ENCODE data around the gene RPL41. TPM values are rescaled to one million over a fixed set of nuclear protein-coding genes. Genes with fewer than 3 reads are reported as not detected.
"Not testable (repeated sequence)": the region's sequence is repeated elsewhere in the genome, so short reads cannot be mapped to it uniquely, and the experiment has no call there.

RPL41 gene
- total RNA-seq, 1 experiment from 2014 or later: 4,637 TPM

DNA sequence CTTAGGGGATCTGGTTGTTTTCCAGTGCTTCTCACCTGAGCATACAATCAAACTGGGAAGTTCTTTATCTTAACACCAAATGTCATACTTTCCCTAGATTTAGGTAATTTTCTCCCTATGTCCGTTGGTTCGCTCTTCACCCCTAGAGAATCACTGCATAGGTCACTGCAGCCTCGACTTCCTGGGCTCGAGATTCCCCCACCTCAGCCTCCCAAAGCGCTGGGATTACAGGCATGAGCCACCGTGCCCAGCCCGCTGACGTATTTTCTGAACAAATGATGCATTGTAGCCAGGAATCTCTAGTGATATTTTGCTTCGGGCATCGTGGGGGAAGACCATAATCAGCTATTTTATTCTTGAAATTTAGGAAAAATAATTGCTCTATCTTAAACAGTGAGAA, 1.1 kb upstream of the RPL41 start:
- H3T11ph ChIP-seq (ENCODE audit: low read length): no peak overlapping the region
- no peak overlapping the region for H3K56ac ChIP-seq (ENCODE audit: insufficient read length, low read depth, low read length)
- H2AK5ac ChIP-seq (ENCODE audit: insufficient read length, low read length): no peak overlapping the region
- H3K27ac ChIP-seq (ENCODE audit: insufficient read length, low read depth, low read length): no peak overlapping the region
- TF ChIP-seq, protein P1, sequence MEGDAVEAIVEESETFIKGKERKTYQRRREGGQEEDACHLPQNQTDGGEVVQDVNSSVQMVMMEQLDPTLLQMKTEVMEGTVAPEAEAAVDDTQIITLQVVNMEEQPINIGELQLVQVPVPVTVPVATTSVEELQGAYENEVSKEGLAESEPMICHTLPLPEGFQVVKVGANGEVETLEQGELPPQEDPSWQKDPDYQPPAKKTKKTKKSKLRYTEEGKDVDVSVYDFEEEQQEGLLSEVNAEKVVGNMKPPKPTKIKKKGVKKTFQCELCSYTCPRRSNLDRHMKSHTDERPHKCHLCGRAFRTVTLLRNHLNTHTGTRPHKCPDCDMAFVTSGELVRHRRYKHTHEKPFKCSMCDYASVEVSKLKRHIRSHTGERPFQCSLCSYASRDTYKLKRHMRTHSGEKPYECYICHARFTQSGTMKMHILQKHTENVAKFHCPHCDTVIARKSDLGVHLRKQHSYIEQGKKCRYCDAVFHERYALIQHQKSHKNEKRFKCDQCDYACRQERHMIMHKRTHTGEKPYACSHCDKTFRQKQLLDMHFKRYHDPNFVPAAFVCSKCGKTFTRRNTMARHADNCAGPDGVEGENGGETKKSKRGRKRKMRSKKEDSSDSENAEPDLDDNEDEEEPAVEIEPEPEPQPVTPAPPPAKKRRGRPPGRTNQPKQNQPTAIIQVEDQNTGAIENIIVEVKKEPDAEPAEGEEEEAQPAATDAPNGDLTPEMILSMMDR (conservative IDR thresholded peaks at IDR 0.05): no peak
- no peak overlapping the region for H2BK12ac ChIP-seq (ENCODE audit: insufficient read length, low read depth, low read length)
- H3K9me3 ChIP-seq (ENCODE audit: control insufficient read depth, low read depth, low read length): no peaks in the 10 kb centered on the region
- no peak overlapping the region for H2BK15ac ChIP-seq (ENCODE audit: low read depth, low read length)
- H3K18ac ChIP-seq (ENCODE audit: insufficient read length, low read depth, low read length): no peak overlapping the region
- no peak overlapping the region for H2BK20ac ChIP-seq (ENCODE audit: low read depth, low read length, poor library complexity, severe bottlenecking)
- H4K91ac ChIP-seq (ENCODE audit: insufficient read length, low read depth, low read length): no peak overlapping the region
- no peak overlapping the region; the same call in 1 of the 2 replicates for H3K4ac ChIP-seq (ENCODE audit: low read depth, low read length)
- Mint-ChIP-seq H3K4me1 (peaks cover 25 to 27% of the 10 kb centered on the region in 2 experiments), H3K4me3 (peak overlapping the region; percentile 97 to 98), H3K27me3 (ENCODE audit: low read depth) (peaks cover 2% of the 10 kb centered on the region; the same call in 1 of the 2 replicates), H3K27ac (peak overlapping the region; percentile 99 to 100 (median 100); a peak in 6 of 7 replicates), H3K36me3 (ENCODE audit: insufficient read depth in 1 of 3, low read depth in 3 of 3) (peaks cover 50 to 63% (median 54%) of the 10 kb centered on the region in 3 experiments), H3K9me3 (peaks cover 3 to 7% of the 10 kb centered on the region in 2 experiments; a peak in 2 of 5 replicates)
- no peaks in the 10 kb centered on the region for H3K79me1 ChIP-seq (ENCODE audit: insufficient read depth, low read depth, low read length, poor library complexity, severe bottlenecking)
- H4K8ac ChIP-seq (replicated peaks; ENCODE audit: insufficient read length, low read depth, low read length): no peak overlapping the region
- peaks cover 8% of the 10 kb centered on the region for H3K23me2 ChIP-seq (ENCODE audit: insufficient read length, low read depth, low read length, poor library complexity, severe bottlenecking)
- peak; percentile 59 for DNase-seq
- H4K20me1 ChIP-seq (ENCODE audit: control insufficient read depth, insufficient read depth, insufficient read length): no peaks in the 10 kb centered on the region
- peaks cover 3% of the 10 kb centered on the region; the same call in 1 of the 2 replicates for H3K79me2 ChIP-seq (ENCODE audit: insufficient read depth, low read length)
- peak overlapping the region; percentile 78 for H3K4me2 ChIP-seq (ENCODE audit: insufficient read depth, insufficient read length, low read length)
- H4K5ac ChIP-seq (ENCODE audit: insufficient read length, low read depth, low read length): no peak overlapping the region
- H3K4me1 ChIP-seq (ENCODE audit: insufficient read depth, low read length): no peaks in the 10 kb centered on the region; the same call in 1 of the 2 replicates
- H3K23ac ChIP-seq (ENCODE audit: insufficient read length, low read depth, low read length): no peak overlapping the region
- no peak overlapping the region for H2BK120ac ChIP-seq (ENCODE audit: low read depth, low read length, poor library complexity, severe bottlenecking)
- H3K9ac ChIP-seq (ENCODE audit: extremely low read depth, insufficient read length, low read length): peak overlapping the region; percentile 68
- no peak overlapping the region for H3K14ac ChIP-seq (ENCODE audit: insufficient read depth, low read length)
- no peaks in the 10 kb centered on the region for H3K27me3 ChIP-seq (ENCODE audit: insufficient read depth, low read length)
- H2AFZ ChIP-seq (ENCODE audit: low read length): no peak overlapping the region
- WGBS (ENCODE audit: extremely low coverage, insufficient read length, low lambda C conversion rate): no CpG with 5 or more reads among the region's 10 CpGs
- no peak overlapping the region for H2BK5ac ChIP-seq (ENCODE audit: insufficient read length, low read length)

DNA sequence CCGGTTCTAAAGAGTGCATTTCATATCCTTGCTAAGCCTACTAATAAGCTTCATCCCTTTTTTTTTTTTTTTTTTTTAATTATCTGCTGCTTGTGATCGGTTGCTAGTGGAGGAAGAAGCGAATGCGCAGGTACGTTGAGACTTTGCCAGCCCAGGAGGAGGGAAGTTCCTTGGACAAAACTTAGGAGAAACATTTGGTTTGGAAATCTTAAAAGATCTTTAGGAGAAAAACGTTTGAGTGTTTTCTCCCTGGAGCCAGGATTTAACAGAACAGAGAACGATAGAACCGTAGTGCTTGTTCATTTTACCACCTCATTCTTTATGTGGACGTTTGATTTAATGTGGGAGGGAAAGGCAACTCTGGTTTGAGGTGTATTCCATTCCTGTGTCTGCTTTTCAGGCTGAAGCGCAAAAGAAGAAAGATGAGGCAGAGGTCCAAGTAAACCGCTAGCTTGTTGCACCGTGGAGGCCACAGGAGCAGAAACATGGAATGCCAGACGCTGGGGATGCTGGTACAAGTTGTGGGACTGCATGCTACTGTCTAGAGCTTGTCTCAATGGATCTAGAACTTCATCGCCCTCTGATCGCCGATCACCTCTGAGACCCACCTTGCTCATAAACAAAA, 761 bp downstream of the RPL41 start:
- WGBS (ENCODE audit: extremely low coverage, insufficient read length, low lambda C conversion rate): no CpG with 5 or more reads among the region's 16 CpGs
- H3K4me1 Mint-ChIP-seq: peaks cover 25 to 27% of the 10 kb centered on the region in 2 experiments
- H3K79me2 ChIP-seq (ENCODE audit: insufficient read depth, low read length); H2BK20ac ChIP-seq (ENCODE audit: low read depth, low read length, poor library complexity, severe bottlenecking); H2BK120ac ChIP-seq (ENCODE audit: low read depth, low read length, poor library complexity, severe bottlenecking); H3K9me3 ChIP-seq (ENCODE audit: control insufficient read depth, low read depth, low read length); H2BK15ac ChIP-seq (ENCODE audit: low read depth, low read length); H3K27me3 ChIP-seq (ENCODE audit: insufficient read depth, low read length); H2AFZ ChIP-seq (ENCODE audit: low read length); H3K4me1 ChIP-seq (ENCODE audit: insufficient read depth, low read length); H2AK5ac ChIP-seq (ENCODE audit: insufficient read length, low read length); H2BK12ac ChIP-seq (ENCODE audit: insufficient read length, low read depth, low read length); H3K79me1 ChIP-seq (ENCODE audit: insufficient read depth, low read depth, low read length, poor library complexity, severe bottlenecking); H3K27me3 Mint-ChIP-seq (ENCODE audit: low read depth); H3T11ph ChIP-seq (ENCODE audit: low read length); H3K23me2 ChIP-seq (ENCODE audit: insufficient read length, low read depth, low read length, poor library complexity, severe bottlenecking); DNase-seq; H4K20me1 ChIP-seq (ENCODE audit: control insufficient read depth, insufficient read depth, insufficient read length); H3K9me3 Mint-ChIP-seq; H4K91ac ChIP-seq (ENCODE audit: insufficient read length, low read depth, low read length): not testable (repeated sequence)
- peak overlapping the region; percentile 91 for H3K23ac ChIP-seq (ENCODE audit: insufficient read length, low read depth, low read length)
- peak overlapping the region; percentile 66; the same call in 1 of the 2 replicates for H3K14ac ChIP-seq (ENCODE audit: insufficient read depth, low read length)
- H3K4me2 ChIP-seq (ENCODE audit: insufficient read depth, insufficient read length, low read length): peak overlapping the region; percentile 78
- peak overlapping the region; percentile 100 for H3K9ac ChIP-seq (ENCODE audit: extremely low read depth, insufficient read length, low read length)
- H3K56ac ChIP-seq (ENCODE audit: insufficient read length, low read depth, low read length): peak overlapping the region; percentile 99
- H2BK5ac ChIP-seq (ENCODE audit: insufficient read length, low read length): peak overlapping the region; percentile 75
- H4K5ac ChIP-seq (ENCODE audit: insufficient read length, low read depth, low read length): peak overlapping the region; percentile 100
- peak overlapping the region; percentile 97 for H3K27ac ChIP-seq (ENCODE audit: insufficient read length, low read depth, low read length)
- H3K18ac ChIP-seq (ENCODE audit: insufficient read length, low read depth, low read length): peak overlapping the region; percentile 98
- peak overlapping the region; percentile 97 to 98 for H3K4me3 Mint-ChIP-seq
- H3K27ac Mint-ChIP-seq: peak overlapping the region; percentile 99 to 100 (median 100)
- peak overlapping the region; percentile 94 for H4K8ac ChIP-seq (replicated peaks; ENCODE audit: insufficient read length, low read depth, low read length)
- H3K36me3 Mint-ChIP-seq (ENCODE audit: insufficient read depth in 1 of 3, low read depth in 3 of 3): peaks cover 45 to 63% (median 55%) of the 10 kb centered on the region in 3 experiments
- peak overlapping the region; percentile 23; the same call in 1 of the 2 replicates for H3K4ac ChIP-seq (ENCODE audit: low read depth, low read length)
